ES-I3 (cell line): ENCODE results near the gene SLC30A1.
"Not testable (repeated sequence)": the region's sequence is repeated elsewhere in the genome, so short reads cannot be mapped to it uniquely, and the experiment has no call there.

Experiments
- H3K36me3 ChIP-seq: 2 replicates; pipeline ENCODE4 v1.6.1; 2013; ENCODE audit warnings: mild to moderate bottlenecking, low read length, control low read depth, moderate library complexity; ENCODE audit not compliant: insufficient read depth
- H3K4me1 ChIP-seq: 2 replicates; pipeline ENCODE4 v1.6.1; 2013; ENCODE audit warnings: mild to moderate bottlenecking, control low read depth, low read length; ENCODE audit not compliant: insufficient read depth
- H3K9ac ChIP-seq: 2 replicates; pipeline ENCODE4 v1.6.1; 2013; ENCODE audit warnings: low read depth, mild to moderate bottlenecking, low read length, moderate library complexity
- H3K9me3 ChIP-seq: 2 replicates; pipeline ENCODE4 v1.6.1; 2013; ENCODE audit warnings: mild to moderate bottlenecking, low read length, moderate library complexity; ENCODE audit not compliant: control insufficient read depth, insufficient read depth

The SLC30A1 gene

DNA sequence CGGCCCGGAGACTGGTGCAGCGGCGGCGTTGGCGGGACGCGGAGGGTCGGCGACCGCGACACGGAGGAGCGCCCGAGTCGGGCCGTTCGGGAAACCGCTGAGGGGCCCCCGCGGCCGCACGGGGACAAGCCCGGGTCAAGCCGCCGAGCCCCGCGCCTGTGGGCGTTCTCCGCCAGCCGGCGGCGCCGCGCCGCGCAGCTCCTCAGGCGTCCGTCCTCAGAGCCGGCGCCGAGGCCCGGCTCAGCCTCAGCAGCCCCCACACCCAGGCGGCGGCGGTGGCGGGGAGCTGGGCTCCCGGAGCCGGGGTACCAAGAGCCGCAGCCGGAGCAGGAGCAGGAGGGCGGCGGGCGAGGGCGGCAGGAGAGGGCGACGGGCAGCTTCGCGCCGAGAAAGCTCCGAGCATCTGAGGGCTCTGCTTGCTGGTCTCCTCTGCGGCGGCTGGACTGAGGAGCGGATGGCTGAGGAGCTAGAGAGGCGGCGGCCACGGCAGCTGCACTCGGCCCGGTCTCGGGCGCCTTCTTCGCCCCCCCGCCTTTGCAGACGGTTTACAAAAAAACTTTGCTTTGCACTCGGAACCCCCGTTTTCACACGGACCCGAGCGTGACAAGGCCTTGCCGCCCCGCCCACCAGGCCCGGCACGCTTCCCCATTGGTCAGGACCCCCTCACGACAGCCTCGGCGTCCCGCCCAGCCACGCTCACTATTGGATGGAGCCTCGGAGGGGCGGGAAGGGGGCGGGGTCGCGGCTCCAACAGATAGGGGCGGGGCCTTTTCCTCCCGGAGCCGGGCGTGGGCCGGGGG lies at the start of gene SLC30A1:
Gene SLC30A1, minus strand, starts transcription at position 522 of the 800 bp plus-strand sequence. CDS start 549 bp downstream, outside the sequence.
- Histone ChIP-seq H3K36me3 (0 out of 2 replicates have a peak, but pooled peaks cover 4% of the 10 kb centered on the region), H3K4me1 (peaks cover 30% of the 10 kb centered on the region), H3K9me3 (no peaks in the 10 kb centered on the region), H3K9ac (peak within 1 kb of the TSS; percentile 73)

- peaks cover 11% of the 10 kb centered on the region; the same call in 1 of the 2 replicates for H3K4me1 ChIP-seq
- no peaks in the 10 kb centered on the region for H3K9me3 ChIP-seq
- H3K9ac ChIP-seq: no peak overlapping the region
- H3K36me3 ChIP-seq: no peaks in the 10 kb centered on the region
Measured at GRCh38 chr1:211628417-211628816, 49.5 kb upstream of the SLC30A1 start.

GRCh38 chr1:211627259-211627658 lies 48.3 kb upstream of the SLC30A1 start:
- H3K4me1 ChIP-seq: peaks cover 8% of the 10 kb centered on the region; the same call in 1 of the 2 replicates
- no peaks in the 10 kb centered on the region for H3K36me3 ChIP-seq
- no peak overlapping the region for H3K9ac ChIP-seq
- H3K9me3 ChIP-seq: no peaks in the 10 kb centered on the region

- H3K36me3 ChIP-seq: not testable (repeated sequence)
Measured at GRCh38 chr1:211625866-211626265, 46.9 kb upstream of the SLC30A1 start.

DNA sequence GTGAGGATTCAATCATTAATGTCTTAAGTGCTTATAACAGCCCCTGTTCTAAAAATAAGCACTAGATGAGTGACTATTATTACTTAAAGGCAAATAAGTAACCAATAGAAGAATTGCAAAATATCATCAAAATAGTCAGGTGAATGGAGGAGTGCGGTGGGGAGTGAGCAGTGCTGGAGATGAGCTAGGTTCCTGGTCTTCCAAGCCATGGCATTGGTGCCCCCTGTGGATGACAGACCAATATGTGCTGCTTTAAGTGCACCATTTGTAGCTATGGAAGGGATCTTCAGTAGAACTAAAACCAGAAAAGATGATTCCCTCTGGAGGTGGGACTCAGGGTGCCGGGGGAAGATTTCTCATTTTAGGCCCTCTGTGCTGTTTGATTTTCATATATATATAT lies 46.1 kb upstream of the SLC30A1 start:
- H3K36me3 ChIP-seq: no peaks in the 10 kb centered on the region
- H3K9ac ChIP-seq: no peak overlapping the region
- no peaks in the 10 kb centered on the region; the same call in 1 of the 2 replicates for H3K4me1 ChIP-seq
- no peaks in the 10 kb centered on the region for H3K9me3 ChIP-seq

More at GRCh38 chr1:211625866-211626265, 46.9 kb upstream of the SLC30A1 start:
- H3K9ac ChIP-seq, H3K4me1 ChIP-seq, H3K9me3 ChIP-seq: not testable (repeated sequence)

- Histone ChIP-seq H3K9me3 (no peaks in the 10 kb centered on the region), H3K9ac (no peak overlapping the region), H3K4me1 (no peaks in the 10 kb centered on the region; the same call in 1 of the 2 replicates), H3K36me3 (no peaks in the 10 kb centered on the region)
Measured at GRCh38 chr1:211623515-211623914, 44.6 kb upstream of the SLC30A1 start.

GRCh38 chr1:211621447-211622198 lies 42.7 kb upstream of the SLC30A1 start:
- Histone ChIP-seq H3K36me3 (no peaks in the 10 kb centered on the region), H3K9ac (no peak overlapping the region), H3K9me3 (no peaks in the 10 kb centered on the region), H3K4me1 (no peaks in the 10 kb centered on the region; the same call in 1 of the 2 replicates)

DNA sequence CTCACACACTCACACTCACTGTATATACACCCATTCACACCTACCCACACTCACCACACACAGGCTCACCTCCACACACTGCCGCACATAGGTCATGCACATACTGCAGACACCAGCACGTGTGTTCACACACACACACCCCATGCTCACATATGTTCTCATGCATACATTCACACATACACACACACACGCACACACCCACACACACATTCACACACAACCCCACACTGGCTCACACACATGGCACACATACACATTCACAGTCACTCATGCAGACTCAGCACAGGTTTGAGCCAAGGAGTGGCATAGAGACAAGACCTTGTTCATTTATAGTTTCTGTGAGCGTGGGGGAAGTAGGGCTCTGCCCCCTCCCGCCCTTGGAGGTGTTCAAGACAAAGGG lies 41.1 kb upstream of the SLC30A1 start:
- Histone ChIP-seq H3K9ac (no peak overlapping the region), H3K4me1 (no peaks in the 10 kb centered on the region; the same call in 1 of the 2 replicates), H3K36me3 (no peaks in the 10 kb centered on the region), H3K9me3 (no peaks in the 10 kb centered on the region)

GRCh38 chr1:211619033-211619996 lies 40.4 kb upstream of the SLC30A1 start:
- Histone ChIP-seq H3K9ac (no peak overlapping the region), H3K4me1 (no peaks in the 10 kb centered on the region; the same call in 1 of the 2 replicates), H3K9me3 (no peaks in the 10 kb centered on the region)

GRCh38 chr1:211616965-211617297 lies 38.0 kb upstream of the SLC30A1 start:
- Histone ChIP-seq H3K9ac (no peak overlapping the region), H3K9me3 (no peaks in the 10 kb centered on the region), H3K36me3 (no peaks in the 10 kb centered on the region), H3K4me1 (peaks cover 7% of the 10 kb centered on the region)

More at GRCh38 chr1:211619033-211619996, 40.4 kb upstream of the SLC30A1 start:
- H3K36me3 ChIP-seq: no peaks in the 10 kb centered on the region

DNA sequence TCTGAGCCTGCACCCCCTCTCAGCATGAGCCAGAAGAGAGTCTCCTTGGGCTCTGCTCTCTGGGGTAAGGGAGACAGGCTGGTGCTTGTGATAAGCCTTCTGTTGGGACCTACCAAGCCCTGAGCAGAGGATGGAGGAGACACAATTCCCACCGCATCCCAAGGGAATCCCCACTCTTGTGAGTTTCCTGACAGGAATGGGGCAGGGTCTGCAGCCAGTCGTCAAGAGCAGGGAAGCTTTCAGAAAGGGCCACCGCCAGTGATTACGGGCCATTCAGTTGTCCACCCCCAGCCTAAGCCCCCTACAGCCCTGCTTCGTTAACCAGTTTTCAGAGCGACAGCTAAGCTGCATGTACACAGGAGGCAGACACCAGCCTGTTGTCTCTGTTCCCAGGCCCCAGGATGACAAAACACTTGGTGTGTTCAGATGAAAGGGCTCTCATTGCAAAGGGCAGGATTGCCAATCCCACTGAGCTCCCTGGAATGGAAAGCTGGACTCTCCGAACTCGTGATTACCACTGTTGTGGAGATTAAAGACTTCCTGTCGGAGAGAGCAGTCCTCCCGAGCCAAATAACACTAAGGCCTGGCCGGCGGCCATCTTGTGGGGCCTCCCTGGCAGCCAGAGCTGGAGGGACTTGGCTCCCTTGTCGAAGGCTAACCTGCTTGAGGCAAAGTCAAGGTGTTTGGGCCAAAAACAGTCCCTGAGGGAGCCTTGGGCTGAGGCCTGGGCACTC lies 37.4 kb upstream of the SLC30A1 start:
- Histone ChIP-seq H3K4me1 (peaks cover 9% of the 10 kb centered on the region), H3K9ac (no peak overlapping the region), H3K9me3 (no peaks in the 10 kb centered on the region), H3K36me3 (no peaks in the 10 kb centered on the region)

DNA sequence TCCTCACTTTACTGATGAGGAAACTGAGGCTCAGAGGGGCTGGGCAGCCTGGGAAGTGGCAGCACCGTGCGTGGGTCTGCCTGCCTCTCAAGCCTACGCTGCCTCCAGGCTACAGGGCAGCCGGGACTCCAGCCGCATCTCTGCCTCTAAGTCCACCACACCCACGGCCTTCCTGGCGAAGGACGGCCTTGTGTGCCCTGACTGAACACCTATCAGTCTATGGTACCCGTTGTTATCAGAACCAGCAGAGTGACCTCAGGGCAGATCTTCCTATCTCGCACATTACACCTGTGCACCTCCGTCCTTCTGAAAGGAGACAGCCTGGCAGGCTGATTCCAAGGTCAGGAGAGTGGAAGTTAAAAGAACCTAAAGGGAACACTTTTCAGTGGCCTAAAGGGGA lies 35.7 kb upstream of the SLC30A1 start:
- Histone ChIP-seq H3K36me3 (no peaks in the 10 kb centered on the region), H3K4me1 (peaks cover 9% of the 10 kb centered on the region), H3K9ac (no peak overlapping the region), H3K9me3 (no peaks in the 10 kb centered on the region)

DNA sequence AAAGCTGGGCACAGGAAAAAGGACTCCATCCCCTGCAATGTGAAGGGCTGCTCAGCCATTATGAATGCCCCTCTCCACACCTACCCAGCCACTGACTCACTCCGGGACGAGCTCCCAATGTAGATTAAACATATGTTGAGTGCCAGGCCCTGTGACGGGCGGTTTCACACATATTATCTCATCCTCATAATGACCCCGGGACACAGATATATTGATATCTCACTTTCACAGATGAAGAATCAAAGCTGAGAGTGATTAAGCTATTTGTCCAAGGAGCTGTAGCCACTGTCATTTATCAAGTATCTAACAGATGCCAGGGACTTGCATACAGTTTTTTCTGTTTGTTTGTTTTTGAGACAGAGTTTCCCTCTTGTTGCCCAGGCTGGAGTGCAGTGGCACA lies 35.0 kb upstream of the SLC30A1 start:
- Histone ChIP-seq H3K36me3 (no peaks in the 10 kb centered on the region), H3K4me1 (peaks cover 9% of the 10 kb centered on the region), H3K9me3 (no peaks in the 10 kb centered on the region), H3K9ac (no peak overlapping the region)
